ENCODE measurements around the gene SRSF2.

SRSF2 gene

GRCh38 chr17:76720941-76721340 is 16.2 kb downstream of the SRSF2 start:
- Histone ChIP-seq H3K27ac (replicated peaks; ENCODE audit: low read length) (no peak overlapping the region), H3K36me3 (replicated peaks in 1 of 2; ENCODE audit: control insufficient read depth in 2 of 2, insufficient read depth in 2 of 2, low read length in 2 of 2) (peaks cover 46 to 87% of the 10 kb centered on the region in 2 donors), H3K4me3 (ENCODE audit: low read length in 2 of 2) (no peak overlapping the region)

GRCh38 chr17:76720211-76720610 is 16.9 kb downstream of the SRSF2 start:
- H3K9me3 ChIP-seq (replicated peaks in 1 of 2; ENCODE audit: control insufficient read depth in 2 of 2, insufficient read depth in 1 of 2, low read depth in 1 of 2, low read length in 2 of 2): no peaks in the 10 kb centered on the region
- H2BK15ac ChIP-seq (ENCODE audit: low read length): no peak overlapping the region
- no peak overlapping the region for H3K14ac ChIP-seq (ENCODE audit: low read length)
- DNase-seq (ENCODE audit: low spot score): no peak
- no CpG with 5 or more reads among the region's 9 CpGs for WGBS, 2 donors (ENCODE audit: extremely low coverage in 2 of 2, insufficient read length in 2 of 2, insufficient replicate concordance in 1 of 2)
- no peak overlapping the region for H3K4me3 ChIP-seq (ENCODE audit: low read length in 2 of 2)
- no peak overlapping the region for H4K8ac ChIP-seq (ENCODE audit: low read depth, low read length)
- H3K27ac ChIP-seq (replicated peaks; ENCODE audit: low read length): no peak overlapping the region
- H3K4ac ChIP-seq (ENCODE audit: low read length): no peak overlapping the region
- no peak overlapping the region for H2BK120ac ChIP-seq (ENCODE audit: low read depth, low read length)
- no peak overlapping the region for H2AK5ac ChIP-seq (ENCODE audit: low read depth, low read length)
- no peaks in the 10 kb centered on the region for H3K79me1 ChIP-seq (ENCODE audit: low read depth, low read length)
- H2BK5ac ChIP-seq (ENCODE audit: low read length): no peak overlapping the region
- no peak overlapping the region for H4K91ac ChIP-seq (ENCODE audit: low read depth, low read length, poor library complexity)
- H3K23ac ChIP-seq (ENCODE audit: low read depth, low read length, poor library complexity): no peak overlapping the region
- no peak overlapping the region for H3K9ac ChIP-seq (ENCODE audit: low read depth, low read length, poor library complexity)
- no peak overlapping the region for H3K18ac ChIP-seq (ENCODE audit: low read length)
- no peaks in the 10 kb centered on the region for H3K4me1 ChIP-seq (ENCODE audit: control insufficient read depth in 2 of 2, insufficient read depth in 1 of 2, low read depth in 1 of 2, low read length in 2 of 2)
- no peak overlapping the region for H3K4me2 ChIP-seq (ENCODE audit: insufficient read depth, low read length, poor library complexity, severe bottlenecking)
- no peak overlapping the region for H2AFZ ChIP-seq (ENCODE audit: low read length)
- H2BK12ac ChIP-seq (ENCODE audit: low read length): no peak overlapping the region
- H3K36me3 ChIP-seq (replicated peaks in 1 of 2; ENCODE audit: control insufficient read depth in 2 of 2, insufficient read depth in 2 of 2, low read length in 2 of 2): peaks cover 50 to 94% of the 10 kb centered on the region in 2 donors
- no peaks in the 10 kb centered on the region for H3K27me3 ChIP-seq (ENCODE audit: control insufficient read depth in 3 of 3, insufficient read depth in 3 of 3, low read depth in 1 of 3, low read length in 3 of 3)

More at GRCh38 chr17:76720941-76721340, 16.2 kb downstream of the SRSF2 start:
- H3K4me1 ChIP-seq (ENCODE audit: control insufficient read depth in 2 of 2, insufficient read depth in 1 of 2, low read depth in 1 of 2, low read length in 2 of 2): peaks cover 3 to 4% of the 10 kb centered on the region in 2 donors
- H3K9ac ChIP-seq (ENCODE audit: low read depth, low read length, poor library complexity): no peak overlapping the region
- no peak overlapping the region for H3K23ac ChIP-seq (ENCODE audit: low read depth, low read length, poor library complexity)
- H2BK120ac ChIP-seq (ENCODE audit: low read depth, low read length): no peak overlapping the region
- H4K91ac ChIP-seq (ENCODE audit: low read depth, low read length, poor library complexity): no peak overlapping the region
- no peak overlapping the region for H3K18ac ChIP-seq (ENCODE audit: low read length)
- no CpG with 5 or more reads among the region's 9 CpGs for WGBS, 2 donors (ENCODE audit: extremely low coverage in 2 of 2, insufficient read length in 2 of 2, insufficient replicate concordance in 1 of 2)
- no peak overlapping the region for H4K8ac ChIP-seq (ENCODE audit: low read depth, low read length)
- DNase-seq (ENCODE audit: low spot score): no peak
- H3K4me2 ChIP-seq (ENCODE audit: insufficient read depth, low read length, poor library complexity, severe bottlenecking): no peak overlapping the region
- H2BK12ac ChIP-seq (ENCODE audit: low read length): no peak overlapping the region
- no peak overlapping the region for H2AFZ ChIP-seq (ENCODE audit: low read length)
- H3K14ac ChIP-seq (ENCODE audit: low read length): no peak overlapping the region
- no peak overlapping the region for H3K4ac ChIP-seq (ENCODE audit: low read length)
- H2AK5ac ChIP-seq (ENCODE audit: low read depth, low read length): no peak overlapping the region
- no peaks in the 10 kb centered on the region for H3K27me3 ChIP-seq (ENCODE audit: control insufficient read depth in 3 of 3, insufficient read depth in 3 of 3, low read depth in 1 of 3, low read length in 3 of 3)
- H3K9me3 ChIP-seq (replicated peaks in 1 of 2; ENCODE audit: control insufficient read depth in 2 of 2, insufficient read depth in 1 of 2, low read depth in 1 of 2, low read length in 2 of 2): no peaks in the 10 kb centered on the region
- H2BK15ac ChIP-seq (ENCODE audit: low read length): no peak overlapping the region
- H2BK5ac ChIP-seq (ENCODE audit: low read length): no peak overlapping the region
- no peaks in the 10 kb centered on the region for H3K79me1 ChIP-seq (ENCODE audit: low read depth, low read length)

DNA sequence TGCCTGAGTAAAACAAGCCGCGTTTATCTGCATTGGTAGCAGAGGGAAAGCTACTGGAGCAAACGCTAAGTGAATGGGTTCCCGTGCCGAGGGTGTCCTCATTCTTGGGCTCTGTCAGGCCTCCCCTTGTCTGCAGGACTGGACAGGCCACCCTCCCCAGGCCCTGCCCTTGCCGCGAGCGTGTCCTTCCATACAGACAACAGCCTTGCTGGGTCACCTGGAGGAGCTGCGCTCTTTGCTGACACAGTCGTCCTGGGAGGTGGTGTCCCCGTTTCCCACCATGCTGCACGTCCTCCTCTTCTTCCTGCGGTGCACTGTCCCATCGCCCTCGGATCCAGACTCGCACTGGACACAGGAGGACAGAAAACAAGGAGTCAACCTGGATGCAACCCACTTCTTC is 18.6 kb downstream of the SRSF2 start:
- Histone ChIP-seq H2BK5ac (ENCODE audit: low read length) (no peak overlapping the region), H3K27ac (replicated peaks; ENCODE audit: low read length) (no peak overlapping the region), H3K4me3 (ENCODE audit: low read length in 2 of 2) (peak overlapping the region in 1 of 2 donors; percentile 23), H2BK12ac (ENCODE audit: low read length) (no peak overlapping the region), H3K23ac (ENCODE audit: low read depth, low read length, poor library complexity) (no peak overlapping the region), H3K4me2 (ENCODE audit: insufficient read depth, low read length, poor library complexity, severe bottlenecking) (no peak overlapping the region), H3K9me3 (replicated peaks in 1 of 2; ENCODE audit: control insufficient read depth in 2 of 2, insufficient read depth in 1 of 2, low read depth in 1 of 2, low read length in 2 of 2) (no peaks in the 10 kb centered on the region), H3K4ac (ENCODE audit: low read length) (no peak overlapping the region), H2BK15ac (ENCODE audit: low read length) (no peak overlapping the region), H4K8ac (ENCODE audit: low read depth, low read length) (no peak overlapping the region), H3K4me1 (ENCODE audit: control insufficient read depth in 2 of 2, insufficient read depth in 1 of 2, low read depth in 1 of 2, low read length in 2 of 2) (no peaks in the 10 kb centered on the region), H4K91ac (ENCODE audit: low read depth, low read length, poor library complexity) (no peak overlapping the region), H3K18ac (ENCODE audit: low read length) (no peak overlapping the region), H2BK120ac (ENCODE audit: low read depth, low read length) (no peak overlapping the region), H3K27me3 (ENCODE audit: control insufficient read depth in 3 of 3, insufficient read depth in 3 of 3, low read depth in 1 of 3, low read length in 3 of 3) (no peaks in the 10 kb centered on the region), H3K14ac (ENCODE audit: low read length) (no peak overlapping the region), H3K9ac (ENCODE audit: low read depth, low read length, poor library complexity) (peak overlapping the region; percentile 70), H2AK5ac (ENCODE audit: low read depth, low read length) (no peak overlapping the region), H2AFZ (ENCODE audit: low read length) (no peak overlapping the region), H3K79me1 (ENCODE audit: low read depth, low read length) (no peaks in the 10 kb centered on the region), H3K36me3 (replicated peaks in 1 of 2; ENCODE audit: control insufficient read depth in 2 of 2, insufficient read depth in 2 of 2, low read length in 2 of 2) (peaks cover 44 to 91% of the 10 kb centered on the region in 2 donors)
- no peak for DNase-seq (ENCODE audit: low spot score)
- WGBS, 2 donors (ENCODE audit: extremely low coverage in 2 of 2, insufficient read length in 2 of 2, insufficient replicate concordance in 1 of 2): no CpG with 5 or more reads among the region's 16 CpGs

GRCh38 chr17:76716839-76717215 is 20.3 kb downstream of the SRSF2 start:
- Histone ChIP-seq H3K27me3 (ENCODE audit: control insufficient read depth in 3 of 3, insufficient read depth in 3 of 3, low read depth in 1 of 3, low read length in 3 of 3) (no peaks in the 10 kb centered on the region), H3K36me3 (replicated peaks in 1 of 2; ENCODE audit: control insufficient read depth in 2 of 2, insufficient read depth in 2 of 2, low read length in 2 of 2) (peaks cover 39 to 78% of the 10 kb centered on the region in 2 donors), H3K23ac (ENCODE audit: low read depth, low read length, poor library complexity) (no peak overlapping the region), H2BK12ac (ENCODE audit: low read length) (no peak overlapping the region), H2BK120ac (ENCODE audit: low read depth, low read length) (no peak overlapping the region), H3K18ac (ENCODE audit: low read length) (no peak overlapping the region), H2BK5ac (ENCODE audit: low read length) (no peak overlapping the region), H3K14ac (ENCODE audit: low read length) (no peak overlapping the region), H2AFZ (ENCODE audit: low read length) (no peak overlapping the region), H4K91ac (ENCODE audit: low read depth, low read length, poor library complexity) (no peak overlapping the region), H3K4me1 (ENCODE audit: control insufficient read depth in 2 of 2, insufficient read depth in 1 of 2, low read depth in 1 of 2, low read length in 2 of 2) (no peaks in the 10 kb centered on the region), H4K8ac (ENCODE audit: low read depth, low read length) (no peak overlapping the region), H3K79me1 (ENCODE audit: low read depth, low read length) (no peaks in the 10 kb centered on the region), H3K9me3 (replicated peaks in 1 of 2; ENCODE audit: control insufficient read depth in 2 of 2, insufficient read depth in 1 of 2, low read depth in 1 of 2, low read length in 2 of 2) (no peaks in the 10 kb centered on the region), H2BK15ac (ENCODE audit: low read length) (no peak overlapping the region), H3K4me2 (ENCODE audit: insufficient read depth, low read length, poor library complexity, severe bottlenecking) (no peak overlapping the region), H2AK5ac (ENCODE audit: low read depth, low read length) (no peak overlapping the region), H3K4me3 (ENCODE audit: low read length in 2 of 2) (no peak overlapping the region), H3K9ac (ENCODE audit: low read depth, low read length, poor library complexity) (no peak overlapping the region), H3K4ac (ENCODE audit: low read length) (no peak overlapping the region), H3K27ac (replicated peaks; ENCODE audit: low read length) (no peak overlapping the region)
- no CpG with 5 or more reads among the region's 6 CpGs for WGBS, 2 donors (ENCODE audit: extremely low coverage in 2 of 2, insufficient read length in 2 of 2, insufficient replicate concordance in 1 of 2)
- DNase-seq (ENCODE audit: low spot score): no peak
